Measurements from ENCODE around the gene LRTM2. TPM values are rescaled to one million over a fixed set of nuclear protein-coding genes. Genes with fewer than 3 reads are reported as not detected.

The LRTM2 gene
- total and polyA plus RNA-seq, 8 donors = not detected

GRCh38 chr12:1808036-1808797 is 12.1 kb upstream of the LRTM2 start:
- FAIRE-seq (no peak), DNase-seq (peak in 2 of 6 donors; percentile 29 to 35), ATAC-seq (no peak)
- intact Hi-C loops (cut with DNase I) = loop anchor here in 2 of 3 donors (5.0 to 10.0 kb wide), 3 partner anchors 117 to 227 kb away; no protein-coding TSS in a partner anchor
- no peak for TF ChIP-seq CTCF (IDR thresholded peaks at IDR 0.05)
- 77 to 85% methylated on average over 19 of the region's 19 CpGs for WGBS, 2 donors
- H3K4me3 ChIP-seq = no peak overlapping the region
- H3K36me3 ChIP-seq = no peaks in the 10 kb centered on the region
- no peaks in the 10 kb centered on the region for H3K9me3 ChIP-seq
- H3K4me1 ChIP-seq = no peaks in the 10 kb centered on the region
- no peaks in the 10 kb centered on the region for H3K27me3 ChIP-seq
- H3K27ac ChIP-seq = no peak overlapping the region

- no peaks in the 10 kb centered on the region for H3K36me3 ChIP-seq
- intact Hi-C loops (cut with DNase I) = loop anchor here in 2 of 3 donors (5.0 to 10.0 kb wide), 3 partner anchors 116 to 226 kb away; no protein-coding TSS in a partner anchor
- no peak for FAIRE-seq
- H3K27me3 ChIP-seq = no peaks in the 10 kb centered on the region
- ATAC-seq = no peak
- no peak overlapping the region for H3K4me3 ChIP-seq
- 74 to 85% methylated on average over 22 of the region's 22 CpGs for WGBS, 2 donors
- no peaks in the 10 kb centered on the region for H3K9me3 ChIP-seq
- H3K4me1 ChIP-seq = no peaks in the 10 kb centered on the region
- no peak overlapping the region for H3K27ac ChIP-seq
- peak in 2 of 6 donors; percentile 18 to 31 for DNase-seq
- no peak for TF ChIP-seq CTCF (IDR thresholded peaks at IDR 0.05)
Observed at GRCh38 chr12:1808798-1809480, 11.4 kb upstream of the LRTM2 start.

- WGBS, 2 donors = 78 to 88% methylated on average over 12 to 13 of the region's 13 CpGs
- intact Hi-C loops (cut with DNase I) = loop anchor here in 2 of 3 donors (5.0 to 10.0 kb wide), 3 partner anchors 115 to 225 kb away; no protein-coding TSS in a partner anchor
- ATAC-seq = no peak
- H3K36me3 ChIP-seq = no peaks in the 10 kb centered on the region
- no peak overlapping the region for H3K4me3 ChIP-seq
- no peaks in the 10 kb centered on the region for H3K27me3 ChIP-seq
- peak in 2 of 6 donors; percentile 22 to 32 for DNase-seq
- H3K27ac ChIP-seq = no peak overlapping the region
- TF ChIP-seq CTCF (IDR thresholded peaks at IDR 0.05) = no peak
- no peak for FAIRE-seq
- H3K9me3 ChIP-seq = no peaks in the 10 kb centered on the region
- no peaks in the 10 kb centered on the region for H3K4me1 ChIP-seq
Observed at GRCh38 chr12:1809591-1810190, 10.7 kb upstream of the LRTM2 start.

- FAIRE-seq = no peak
- 75 to 86% methylated on average over 21 of the region's 21 CpGs for WGBS, 2 donors
- no peaks in the 10 kb centered on the region for H3K4me1 ChIP-seq
- H3K9me3 ChIP-seq = no peaks in the 10 kb centered on the region
- no peaks in the 10 kb centered on the region for H3K36me3 ChIP-seq
- H3K4me3 ChIP-seq = no peak overlapping the region
- ATAC-seq = no peak
- no peak overlapping the region for H3K27ac ChIP-seq
- TF ChIP-seq CTCF (IDR thresholded peaks at IDR 0.05) = no peak
- no peaks in the 10 kb centered on the region for H3K27me3 ChIP-seq
- peak in 2 of 6 donors; percentile 5 to 28 for DNase-seq
- intact Hi-C loops (cut with DNase I) = no loop called here
Observed at GRCh38 chr12:1810201-1810930, 10.0 kb upstream of the LRTM2 start.
